RWPE1 (cell line): ENCODE measurements around the gene EPC2.
"Not testable (repeated sequence)": the region's sequence is repeated elsewhere in the genome, so short reads cannot be mapped to it uniquely, and the experiment has no call there.

ENCODE experiments used
- CTCF ChIA-PET: fragments of 350-600 bp; sonication (Branson Sonifier 250); formaldehyde crosslinking; extraction: SDS; loops from one replicate; lab custom pipeline; 2021; lab: Yijun Ruan, JAX
- POLR2A ChIA-PET: fragments of 400-600 bp; formaldehyde crosslinking; extraction: SDS; loops from one replicate; lab custom pipeline; 2020; ENCODE audit warnings: antibody characterized with exemption; ENCODE audit not compliant: low non-redundant PET; lab: Yijun Ruan, JAX
- DNase-seq: peaks from one replicate; pipeline ENCODE4 v3.0.0; 2012; ENCODE audit warnings: low spot score
- H3K27ac ChIP-seq: fragments of 450-650 bp; 2 replicates; pipeline ENCODE4 v1.5.1; 2017
- CTCF ChIP-seq: fragments of 450-650 bp; conservative IDR thresholded peaks from 2 replicates; pipeline ENCODE4 v1.5.1; 2017; ENCODE audit warnings: low read depth, mild to moderate bottlenecking

The EPC2 gene

GRCh38 chr2:148651972-148652371 is 7.4 kb downstream of the EPC2 start:
- CTCF ChIA-PET: interaction anchor here (0.5 kb wide), 1 partner anchor 67 kb away, joined by 3 read pairs; no protein-coding TSS in a partner anchor
- DNase-seq: no peak
- POLR2A ChIA-PET: no interaction called here
- H3K27ac ChIP-seq: no peak overlapping the region
- TF ChIP-seq CTCF: no peak

- no peak for TF ChIP-seq CTCF
- DNase-seq: no peak
- CTCF ChIA-PET: no interaction called here
- H3K27ac ChIP-seq: no peak overlapping the region
- POLR2A ChIA-PET: no interaction called here
These were observed 8.9 kb downstream of the EPC2 start for GRCh38 chr2:148653437-148653836.

- CTCF ChIA-PET: no interaction called here
- no peak overlapping the region for H3K27ac ChIP-seq
- POLR2A ChIA-PET: no interaction called here
- TF ChIP-seq CTCF: no peak
- DNase-seq: no peak
These were observed 9.9 kb downstream of the EPC2 start for GRCh38 chr2:148654435-148654834.

GRCh38 chr2:148656516-148656915 is 12.0 kb downstream of the EPC2 start:
- no peak overlapping the region for H3K27ac ChIP-seq
- ChIA-PET POLR2A (no interaction called here), CTCF (interaction anchor here (0.6 kb wide), 1 partner anchor 1055 kb away, joined by 3 read pairs; no protein-coding TSS in a partner anchor)
- no peak for TF ChIP-seq CTCF
- no peak for DNase-seq

- DNase-seq: peak; percentile 48
- H3K27ac ChIP-seq: no peak overlapping the region
- TF ChIP-seq CTCF: no peak
- ChIA-PET CTCF (no interaction called here), POLR2A (no interaction called here)
These were observed 14.5 kb downstream of the EPC2 start for GRCh38 chr2:148658807-148659722.

- ChIA-PET CTCF (interaction anchor here (0.7 kb wide), 1 partner anchor 48 kb away, joined by 4 read pairs; no protein-coding TSS in a partner anchor), POLR2A (no interaction called here)
- DNase-seq: no peak
- H3K27ac ChIP-seq: no peak overlapping the region
- no peak for TF ChIP-seq CTCF
These were observed 16.4 kb downstream of the EPC2 start for GRCh38 chr2:148660999-148661398.

GRCh38 chr2:148662332-148662731 is 17.8 kb downstream of the EPC2 start:
- POLR2A ChIA-PET, CTCF ChIA-PET, DNase-seq: not testable (repeated sequence)

More at GRCh38 chr2:148662332-148662731, 17.8 kb downstream of the EPC2 start:
- not testable (repeated sequence) for H3K27ac ChIP-seq
